Activated CD8-positive, alpha-beta memory T cell treated with anti-CD3 and anti-CD28 coated beads, Interleukin-2, amount 50 U/mL, for 4 hours (primary cell): ENCODE measurements around the gene UCHL1.

Source experiments
- DNase-seq: peaks from one replicate; pipeline ENCODE4 v3.0.0-alpha.2; 2020

Gene UCHL1

GRCh38 chr4:41256740-41257256 lies at the start of gene UCHL1:
Gene UCHL1, plus strand, starts transcription at chr4:41256928. Its CDS starts 49 bp downstream, at chr4:41256977.
- no peak for DNase-seq

DNA sequence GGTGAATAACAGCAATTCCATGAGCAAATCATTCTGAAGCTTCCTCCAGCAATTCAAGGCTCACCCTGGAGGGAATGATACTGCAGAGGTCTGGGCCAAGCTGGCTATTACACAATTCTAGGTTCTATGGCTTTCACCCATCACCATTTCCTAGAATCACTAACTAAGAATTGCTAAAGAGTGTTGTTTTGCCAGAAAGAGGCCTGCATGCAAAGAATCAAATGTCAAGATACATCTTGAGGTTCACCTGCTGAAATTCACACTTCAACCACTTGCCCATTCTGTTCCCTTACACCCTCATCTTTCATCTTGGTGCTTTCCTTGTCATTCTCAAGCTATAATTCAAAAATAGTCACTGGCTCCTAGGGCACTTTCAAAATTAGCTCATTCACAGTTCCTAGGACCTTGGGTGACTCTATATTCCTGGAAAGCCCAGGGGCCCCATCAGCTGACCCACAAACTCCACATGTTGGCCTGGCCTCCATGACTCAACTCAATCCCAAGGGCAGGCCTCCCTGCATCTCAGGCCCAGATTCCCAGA lies 49.4 kb upstream of the UCHL1 start:
- DNase-seq: no peak

DNA sequence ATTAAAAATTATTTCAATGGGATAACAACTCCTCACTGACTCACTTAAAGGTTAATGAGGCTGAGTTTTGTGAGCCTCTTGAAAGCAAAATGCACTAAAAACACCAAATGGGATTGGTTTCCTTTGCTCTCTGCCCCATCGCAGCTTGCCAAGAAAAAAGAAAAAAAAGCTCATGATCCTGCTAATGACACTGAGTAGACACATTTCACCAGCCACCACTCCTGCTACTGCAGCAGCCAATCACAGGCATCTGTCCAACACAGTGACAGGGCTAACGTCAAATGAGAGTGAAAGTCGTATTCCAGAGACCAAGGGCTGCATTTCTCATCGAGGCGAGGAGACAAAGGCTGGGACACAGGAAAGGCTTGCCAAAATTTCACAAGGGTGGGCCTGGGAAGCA lies 47.5 kb upstream of the UCHL1 start:
- no peak for DNase-seq

DNA sequence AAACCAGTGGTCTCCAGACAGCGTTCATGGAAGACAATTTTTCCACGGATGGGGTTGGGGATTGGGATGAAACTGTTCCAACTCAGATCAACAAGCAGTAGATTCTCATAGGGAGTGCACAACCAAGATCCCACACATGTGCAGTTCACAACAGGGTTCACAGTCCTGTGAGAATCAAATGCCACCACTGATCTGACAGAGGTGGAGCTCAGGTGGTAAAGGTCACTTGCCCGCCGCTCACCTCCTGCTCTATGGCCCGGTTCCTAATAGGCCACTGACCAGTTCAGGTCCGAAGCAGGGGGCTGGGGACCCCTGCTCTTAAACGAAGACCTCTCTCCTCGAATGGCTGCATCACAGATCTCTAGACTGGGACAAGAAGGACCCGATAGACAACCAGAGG lies 46.8 kb upstream of the UCHL1 start:
- no peak for DNase-seq

DNA sequence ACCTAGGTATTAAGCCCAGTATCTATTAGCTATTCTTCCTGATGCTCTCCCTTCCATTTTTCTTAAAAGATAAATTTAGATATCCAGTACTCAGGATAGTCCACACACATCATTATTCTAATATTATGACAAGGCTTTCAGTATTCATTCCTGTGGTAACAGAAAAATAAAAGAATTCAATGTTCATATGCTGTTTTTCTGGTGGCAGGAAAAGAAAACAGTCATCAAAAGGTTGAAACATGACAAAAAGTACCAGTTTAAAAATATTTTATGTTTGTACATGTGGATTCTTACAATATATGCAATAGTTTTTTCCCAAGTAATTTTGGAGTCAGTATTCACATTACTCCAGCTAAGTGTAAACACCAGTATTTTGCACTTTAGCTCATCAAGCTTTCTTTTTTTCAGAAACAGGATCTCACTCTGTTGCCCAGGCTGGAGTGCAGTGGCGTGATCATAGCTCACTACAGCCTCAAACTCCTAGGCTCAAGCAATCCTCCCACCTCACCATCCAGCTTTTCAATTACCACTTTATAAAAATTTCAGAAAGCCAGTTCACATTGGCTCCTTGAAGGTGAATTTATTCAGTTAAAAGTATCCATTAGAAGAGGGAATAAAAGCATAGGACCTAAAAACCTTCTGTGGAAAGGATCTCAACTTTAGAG lies 44.6 kb upstream of the UCHL1 start:
- DNase-seq: no peak

GRCh38 chr4:41212616-41213203 lies 44.0 kb upstream of the UCHL1 start:
- no peak for DNase-seq

DNA sequence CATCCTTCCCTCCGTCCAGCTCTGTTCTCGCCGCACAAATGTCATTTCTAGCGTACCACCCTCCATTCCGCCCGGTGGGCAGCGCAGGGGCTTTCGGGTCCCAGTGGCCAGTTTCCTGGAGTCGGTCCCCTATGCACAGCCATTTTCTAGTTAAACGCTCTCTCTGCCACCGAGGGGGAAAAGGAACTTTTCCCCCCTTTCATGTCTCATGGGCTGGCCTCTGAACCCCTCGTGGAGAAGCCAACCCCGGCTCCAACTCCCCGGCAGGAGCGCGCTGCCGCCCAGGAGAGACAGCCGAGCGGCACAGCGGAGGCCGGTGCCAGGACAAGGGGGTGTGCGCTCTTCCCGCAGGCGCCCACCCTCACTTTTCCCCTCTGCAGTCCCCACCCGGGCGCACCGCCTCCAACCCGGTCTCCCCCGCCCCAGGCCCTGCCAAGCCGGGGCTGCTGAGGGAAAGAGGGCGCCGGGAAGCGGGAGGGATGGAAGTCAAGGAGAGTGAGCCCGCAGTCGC lies 43.0 kb upstream of the UCHL1 start:
- no peak for DNase-seq

GRCh38 chr4:41214136-41214824 lies 42.4 kb upstream of the UCHL1 start, which contains the start of gene APBB2:
Gene APBB2, minus strand, starts transcription at chr4:41214542. Its CDS starts 181,288 bp downstream, at chr4:41033254.
- no peak for DNase-seq

DNA sequence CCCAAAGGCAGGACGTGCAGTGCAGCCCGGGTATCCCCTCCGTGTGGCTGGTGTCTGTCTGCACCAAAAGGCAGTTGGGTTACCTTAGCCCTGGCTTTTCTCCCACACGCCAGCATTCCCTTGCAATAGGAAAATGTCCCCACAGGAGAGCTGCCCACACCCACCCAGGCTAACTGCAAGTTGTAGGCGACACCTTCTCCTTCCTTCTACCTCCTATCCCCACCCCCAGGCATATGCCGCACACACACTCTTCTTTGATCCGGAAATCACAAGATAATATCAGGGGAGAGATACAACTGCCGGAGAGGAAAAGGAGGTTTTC lies 41.9 kb upstream of the UCHL1 start:
- no peak for DNase-seq

DNA sequence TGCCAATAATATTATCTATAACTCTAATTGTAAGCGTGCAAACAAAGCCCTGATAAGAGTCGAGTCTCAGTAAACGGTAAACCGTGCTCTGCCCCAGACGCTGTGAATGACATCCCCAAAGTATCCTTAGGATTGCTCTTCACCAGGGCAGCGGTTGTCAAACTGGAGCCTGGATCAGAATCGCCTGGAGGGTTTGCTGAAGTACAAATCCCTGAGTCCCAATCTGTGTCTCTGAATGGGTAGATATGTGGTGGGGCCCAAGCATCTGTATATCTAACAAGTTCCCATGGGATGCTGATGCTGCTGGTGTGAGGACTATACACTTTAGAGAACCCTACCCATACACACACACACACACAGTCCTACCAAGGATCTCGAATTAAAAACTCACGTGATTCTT lies 41.6 kb upstream of the UCHL1 start:
- no peak for DNase-seq

GRCh38 chr4:41215969-41216293 lies 40.8 kb upstream of the UCHL1 start:
- no peak for DNase-seq

- DNase-seq: no peak
These were observed 40.3 kb upstream of the UCHL1 start for GRCh38 chr4:41216294-41217019.

GRCh38 chr4:41217020-41217333 lies 39.8 kb upstream of the UCHL1 start:
- DNase-seq: no peak

GRCh38 chr4:41217374-41217773 lies 39.4 kb upstream of the UCHL1 start:
- DNase-seq: no peak

GRCh38 chr4:41218703-41219102 lies 38.0 kb upstream of the UCHL1 start:
- DNase-seq: no peak

- DNase-seq: no peak
These were observed 37.2 kb upstream of the UCHL1 start for GRCh38 chr4:41219421-41219950.

GRCh38 chr4:41221850-41222645 lies 34.7 kb upstream of the UCHL1 start:
- DNase-seq: no peak

DNA sequence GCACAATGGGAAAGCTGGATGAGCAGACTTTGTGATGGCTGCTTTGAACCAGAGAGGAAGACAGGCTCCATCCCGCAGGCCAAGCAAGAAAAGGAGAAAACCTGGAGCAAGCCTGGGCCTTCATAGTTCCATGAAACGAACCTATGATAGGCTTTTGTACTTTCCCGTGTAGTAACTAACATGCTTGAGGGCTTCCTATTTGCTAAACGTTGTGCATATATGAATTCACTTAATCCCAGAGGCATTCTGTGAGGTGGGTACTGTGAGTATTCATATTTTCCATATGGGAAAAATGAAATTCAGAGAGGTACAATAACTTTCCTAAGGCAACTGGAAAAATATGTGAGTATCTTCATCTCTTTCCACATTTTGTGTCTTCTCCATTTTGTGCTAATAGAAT lies 28.8 kb upstream of the UCHL1 start:
- DNase-seq: no peak

- DNase-seq: no peak
These were observed 24.3 kb upstream of the UCHL1 start for GRCh38 chr4:41232406-41232805.

- DNase-seq: no peak
These were observed 23.9 kb upstream of the UCHL1 start for GRCh38 chr4:41232856-41233255.

DNA sequence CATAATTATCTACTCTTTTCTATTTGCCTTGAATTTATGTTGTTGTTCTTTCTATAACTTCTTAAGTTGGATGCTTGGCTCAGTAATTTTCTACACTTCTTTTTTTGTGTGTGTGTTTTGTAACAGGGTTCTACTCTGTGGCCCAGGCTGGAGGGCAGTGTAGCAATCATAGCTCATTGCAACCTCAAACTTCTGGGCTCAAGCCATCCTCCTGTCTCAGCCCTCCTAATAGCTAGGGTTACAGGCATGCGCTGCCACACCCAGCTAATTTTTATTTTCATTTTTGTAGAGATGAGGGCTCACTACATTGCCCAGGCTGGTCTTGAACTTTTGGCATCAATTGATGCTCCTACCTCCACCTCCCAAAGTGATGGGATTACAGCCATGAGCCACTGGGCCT lies 20.7 kb upstream of the UCHL1 start:
- DNase-seq: no peak

- no peak for DNase-seq
These were observed 20.2 kb upstream of the UCHL1 start for GRCh38 chr4:41236508-41236907.
